GM18505 (cell line): ENCODE results near the gene MICAL2.

Source experiments
- ATAC-seq: cut with Tn5 transposase; IDR thresholded peaks from one replicate; pipeline ENCODE4 v1.9.1; 2021; ENCODE audit not compliant: unreplicated experiment
- POLR2A ChIP-seq: IDR thresholded peaks from 4 replicates; pipeline ENCODE4 v1.6.1; 2011; ENCODE audit warnings: borderline replicate concordance; ENCODE audit not compliant: insufficient read depth, insufficient read length; ENCODE audit errors: extremely low read depth

The MICAL2 gene

GRCh38 chr11:12156301-12157140 is 46.1 kb downstream of the MICAL2 start:
- TF ChIP-seq POLR2A = no peak
- no peak for ATAC-seq

GRCh38 chr11:12157241-12157661 is 46.9 kb downstream of the MICAL2 start:
- no peak for ATAC-seq
- no peak for TF ChIP-seq POLR2A

GRCh38 chr11:12158909-12159308 is 48.5 kb downstream of the MICAL2 start:
- TF ChIP-seq POLR2A = no peak
- no peak for ATAC-seq

- no peak for ATAC-seq
- TF ChIP-seq POLR2A = no peak
Observed at GRCh38 chr11:12159351-12160099, 49.1 kb downstream of the MICAL2 start.

GRCh38 chr11:12160231-12160630 is 49.8 kb downstream of the MICAL2 start:
- no peak for TF ChIP-seq POLR2A
- no peak for ATAC-seq

- no peak for TF ChIP-seq POLR2A
- ATAC-seq = no peak
Observed at GRCh38 chr11:12160680-12161079, 50.3 kb downstream of the MICAL2 start.

- no peak for ATAC-seq
- no peak for TF ChIP-seq POLR2A
Observed at GRCh38 chr11:12161137-12161536, 50.7 kb downstream of the MICAL2 start.

GRCh38 chr11:12161603-12162350 is 51.4 kb downstream of the MICAL2 start:
- ATAC-seq = no peak
- TF ChIP-seq POLR2A = no peak

GRCh38 chr11:12162652-12163051 is 52.3 kb downstream of the MICAL2 start:
- no peak for TF ChIP-seq POLR2A
- no peak for ATAC-seq

- ATAC-seq = no peak
- no peak for TF ChIP-seq POLR2A
Observed at GRCh38 chr11:12163181-12163941, 53.0 kb downstream of the MICAL2 start.

GRCh38 chr11:12164061-12165014 is 53.9 kb downstream of the MICAL2 start:
- no peak for TF ChIP-seq POLR2A
- ATAC-seq = no peak

GRCh38 chr11:12165237-12165875 is 55.0 kb downstream of the MICAL2 start:
- no peak for ATAC-seq

More at GRCh38 chr11:12165237-12165875, 55.0 kb downstream of the MICAL2 start:
- no peak for TF ChIP-seq POLR2A
